Heart left ventricle (tissue), 13 donors: ENCODE measurements around the gene GPR39.

Source experiments
- POLR2A ChIP-seq, 2 donors: fragments of 450-650 bp; IDR thresholded peaks; one replicate each; pipeline ENCODE4 v1.6.1; 2017; ENCODE audit warnings: antibody characterized with exemption in 2 of 2, mild to moderate bottlenecking in 2 of 2, moderate library complexity in 2 of 2
- TF ChIP-seq, protein P1 (sequence below), 12 donors: fragments of 200-600 bp; sonication (generic) in 4 of 12; IDR thresholded peaks; one replicate each; pipeline versions ENCODE4 v1.5.0 to v1.8.0; 2018 to 2022; ENCODE audit warnings: antibody characterized with exemption in 12 of 12, mild to moderate bottlenecking in 5 of 12
- donor health status: ischemic (EF 13 %, LVEDD 7.1; RV severe dilation, severe dysfunction).
- donor health status: DM: no; HTN: yes; CAD: no.
- donor health status: DM: no; HTN: no; CAD: no.
- donor health status: ischemic (EF 25% LVEDD 6.9; RV normal size, moderate dysfunction).
- donor health status: ischemic (EF 25% LVEDD 5.7; RV mildly dilated, moderate dysfunction).
- donor health status: ischemic (EF 35%, LVEDD 5.7; RV mildly dilated, moderate dysfunction).
- donor health status: nonischemic (EF 11% LVEDD 7.7; RV severe dilation, severe dysfunction).
- donor health status: DM: yes; HTN: yes; CAD: no.
- donor health status: PGD.
- donor health status: ischemic (EF 29% LVEDD 5.4; RV normal size, mild dysfunction).
- donor health status: nonischemic (EF 23%, LVEDD 6.1; RV moderate dilation, normal function).

DNA sequence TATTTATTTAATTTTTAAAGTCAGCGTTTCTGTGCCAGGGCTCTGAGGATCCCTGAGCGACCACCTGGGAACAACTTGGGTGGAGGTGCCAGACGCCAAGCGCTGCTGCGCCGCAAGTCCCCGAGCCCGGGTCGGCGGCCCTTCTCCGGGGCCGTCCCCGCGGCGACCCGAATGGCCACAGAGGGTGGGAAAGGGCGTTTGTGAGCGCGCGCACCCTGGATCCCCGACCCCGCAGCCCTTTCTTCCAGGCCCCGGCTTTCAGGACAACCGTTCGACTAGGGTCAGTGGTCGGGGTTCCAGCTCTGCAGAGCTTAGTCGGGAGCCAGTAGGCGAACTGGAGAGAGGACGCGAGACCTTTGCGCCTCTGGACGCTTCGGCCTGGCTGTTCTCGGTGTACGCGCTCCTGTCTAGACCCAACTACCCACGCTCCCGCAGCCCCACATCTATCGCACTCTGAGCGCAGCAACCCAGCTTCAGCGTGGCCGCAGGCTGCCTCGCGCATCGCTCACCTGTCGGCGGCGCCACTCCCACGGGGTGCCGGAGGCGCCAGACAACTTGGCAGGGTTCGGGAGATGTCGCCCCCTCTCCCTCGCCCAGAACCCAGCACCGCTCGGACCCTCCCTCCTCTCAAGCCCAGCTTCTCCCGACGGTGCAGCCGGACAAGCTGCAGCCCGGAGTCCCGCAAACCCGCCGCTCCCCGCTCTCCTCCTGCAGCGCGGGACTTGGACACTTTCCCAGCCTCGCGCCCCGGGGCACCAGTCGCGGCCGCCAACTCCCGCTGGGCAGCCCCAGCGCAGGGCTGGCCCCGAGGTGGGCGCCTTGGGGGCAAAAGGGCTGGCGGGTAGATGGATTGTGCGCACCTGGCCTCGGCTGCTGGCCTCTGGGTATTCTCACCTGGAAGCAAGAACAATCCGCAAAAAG lies 252.6 kb downstream of the GPR39 start:
- no peak for TF ChIP-seq POLR2A (IDR thresholded peaks at IDR 0.05)
- TF ChIP-seq, protein P1, sequence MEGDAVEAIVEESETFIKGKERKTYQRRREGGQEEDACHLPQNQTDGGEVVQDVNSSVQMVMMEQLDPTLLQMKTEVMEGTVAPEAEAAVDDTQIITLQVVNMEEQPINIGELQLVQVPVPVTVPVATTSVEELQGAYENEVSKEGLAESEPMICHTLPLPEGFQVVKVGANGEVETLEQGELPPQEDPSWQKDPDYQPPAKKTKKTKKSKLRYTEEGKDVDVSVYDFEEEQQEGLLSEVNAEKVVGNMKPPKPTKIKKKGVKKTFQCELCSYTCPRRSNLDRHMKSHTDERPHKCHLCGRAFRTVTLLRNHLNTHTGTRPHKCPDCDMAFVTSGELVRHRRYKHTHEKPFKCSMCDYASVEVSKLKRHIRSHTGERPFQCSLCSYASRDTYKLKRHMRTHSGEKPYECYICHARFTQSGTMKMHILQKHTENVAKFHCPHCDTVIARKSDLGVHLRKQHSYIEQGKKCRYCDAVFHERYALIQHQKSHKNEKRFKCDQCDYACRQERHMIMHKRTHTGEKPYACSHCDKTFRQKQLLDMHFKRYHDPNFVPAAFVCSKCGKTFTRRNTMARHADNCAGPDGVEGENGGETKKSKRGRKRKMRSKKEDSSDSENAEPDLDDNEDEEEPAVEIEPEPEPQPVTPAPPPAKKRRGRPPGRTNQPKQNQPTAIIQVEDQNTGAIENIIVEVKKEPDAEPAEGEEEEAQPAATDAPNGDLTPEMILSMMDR (IDR thresholded peaks at IDR 0.05), result no peak
